22Rv1 (cell line): ENCODE results near the gene SCFD2.

Experiments
- CTCF ChIP-seq: fragments of 450-650 bp; IDR thresholded peaks from 2 replicates; pipeline ENCODE4 v1.5.1; 2017; ENCODE audit warnings: mild to moderate bottlenecking
- ZFX ChIP-seq: fragments of 450-650 bp; IDR thresholded peaks from 2 replicates; pipeline ENCODE4 v1.6.1; 2017; ENCODE audit warnings: antibody characterized with exemption, borderline replicate concordance

GRCh38 chr4:52860361-52860760 is 505.5 kb downstream of the SCFD2 start:
- no peak for TF ChIP-seq CTCF
- TF ChIP-seq ZFX, result no peak
